ENCODE data around the gene LRRC31. TPM values are rescaled to one million over a fixed set of nuclear protein-coding genes. Genes with fewer than 3 reads are reported as not detected.

The LRRC31 gene
- total RNA-seq, 5 donors from 2014 or later (not counting 1 experiment from before 2014, with no cell fraction given): not detected

DNA sequence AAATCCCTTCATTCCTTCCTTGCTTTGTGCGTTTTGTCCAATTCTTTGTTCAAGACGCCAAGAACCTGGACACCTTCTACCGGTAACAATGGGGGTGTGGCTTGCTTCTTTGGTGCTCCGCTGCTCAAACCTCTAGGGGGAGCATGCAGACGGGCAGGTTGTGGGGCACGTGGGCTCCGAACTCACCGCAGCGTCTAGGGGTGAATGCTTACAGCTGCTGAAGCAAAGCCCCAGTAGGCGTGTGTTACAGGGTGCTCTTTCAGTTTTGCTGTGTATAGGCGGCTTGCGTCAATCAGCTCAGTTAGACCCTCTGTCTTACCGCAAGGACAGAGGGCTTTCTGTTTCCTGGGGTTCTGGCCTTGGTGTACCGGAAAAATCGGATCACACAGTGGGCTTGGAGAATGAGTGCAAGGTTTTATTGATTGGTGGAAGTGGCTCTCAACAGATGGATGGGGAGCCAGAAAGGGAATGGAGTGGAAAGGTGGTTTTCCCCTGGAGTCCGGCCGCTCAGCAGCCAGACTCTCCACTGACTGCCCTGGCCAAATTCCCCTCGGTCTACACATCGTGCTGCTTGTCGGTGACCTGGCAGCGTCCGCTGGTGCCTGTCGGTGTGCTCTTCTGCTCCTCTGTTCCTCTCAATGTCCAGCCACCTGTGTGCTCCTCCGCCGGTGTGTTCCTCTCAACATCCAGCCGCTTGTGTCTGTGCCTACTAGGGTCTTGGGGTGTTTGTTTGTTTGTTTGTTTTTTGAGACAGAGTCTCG is 55.8 kb downstream of the LRRC31 start:
- Histone ChIP-seq H3K36me3 (ENCODE audit: control insufficient read depth in 2 of 2, extremely low read depth in 1 of 2, insufficient read depth in 1 of 2, low read length in 1 of 2) (no peaks in the 10 kb centered on the region), H3K27ac (ENCODE audit: low read length) (no peak overlapping the region), H3K27me3 (replicated peaks in 1 of 2; ENCODE audit: control insufficient read depth in 2 of 2, extremely low read depth in 1 of 2, insufficient read depth in 2 of 2, low read length in 1 of 2) (peaks cover 0 to 14% of the 10 kb centered on the region in 2 experiments), H3K4me3 (ENCODE audit: control insufficient read depth in 1 of 2, extremely low read depth in 1 of 2, low read length in 1 of 2) (peak overlapping the region; percentile 62 to 84), H3K4me1 (ENCODE audit: control insufficient read depth in 1 of 2, extremely low read depth in 1 of 2, insufficient read depth in 2 of 2, low read length in 2 of 2) (peaks cover 3 to 26% of the 10 kb centered on the region in 2 experiments), H3K9me3 (peaks cover 4% of the 10 kb centered on the region)
- peaks cover 4 to 11% (median 10%) of the 10 kb centered on the region in 3 donors for H3K9me3 Mint-ChIP-seq
- ChIA-PET CTCF (interaction anchor here in 1 of 2 donors (0.6 to 0.7 kb wide), 4 partner anchors 45 to 367 kb away, joined by 3 to 7 read pairs (median 3); partner anchors contain the start of gene ACTRT3), POLR2A (interaction anchor here (0.6 to 0.8 kb wide), 2 partner anchors 56 to 150 kb away, joined by 3 to 4 read pairs; no protein-coding TSS in a partner anchor)
- H3K27ac Mint-ChIP-seq: peak overlapping the region; percentile 1 to 57
- H3K4me3 Mint-ChIP-seq: peak overlapping the region; percentile 74 to 94 (median 78)
- 39% methylated on average over 20 of the region's 27 CpGs for WGBS (ENCODE audit: insufficient coverage)
- ATAC-seq (replicated peaks in 1 of 4): peak; percentile 75 to 89 (median 80)
- DNase-seq: peak; percentile 41 to 86 (median 73)
- H3K36me3 Mint-ChIP-seq: peaks cover 7% of the 10 kb centered on the region
- H3K27me3 Mint-ChIP-seq: peaks cover 3 to 10% of the 10 kb centered on the region in 2 donors
- H3K4me1 Mint-ChIP-seq: peaks cover 27 to 29% (median 29%) of the 10 kb centered on the region in 3 donors

- POLR2A ChIA-PET: interaction anchor here in 1 of 2 donors (0.6 kb wide), 1 partner anchor 56 kb away, joined by 4 read pairs; no protein-coding TSS in a partner anchor
- H3K4me3 ChIP-seq (ENCODE audit: control insufficient read depth in 1 of 2, extremely low read depth in 1 of 2, low read length in 1 of 2): peak overlapping the region; percentile 62 to 84
- peaks cover 27 to 29% (median 29%) of the 10 kb centered on the region in 3 donors for H3K4me1 Mint-ChIP-seq
- peak overlapping the region; percentile 74 to 94 (median 78) for H3K4me3 Mint-ChIP-seq
- no peaks in the 10 kb centered on the region for H3K36me3 ChIP-seq (ENCODE audit: control insufficient read depth in 2 of 2, extremely low read depth in 1 of 2, insufficient read depth in 1 of 2, low read length in 1 of 2)
- H3K27me3 Mint-ChIP-seq: peaks cover 2 to 8% of the 10 kb centered on the region in 2 donors
- no peak overlapping the region for H3K27ac ChIP-seq (ENCODE audit: low read length)
- WGBS (ENCODE audit: insufficient coverage): 40% methylated on average over 3 of the region's 8 CpGs
- CTCF ChIA-PET: no interaction called here
- DNase-seq (peak in 1 of 35 experiments; percentile 14), ATAC-seq (replicated peaks in 1 of 4) (peak in 1 of 4 experiments; percentile 3)
- peaks cover 7% of the 10 kb centered on the region for H3K36me3 Mint-ChIP-seq
- peaks cover 3 to 26% of the 10 kb centered on the region in 2 experiments for H3K4me1 ChIP-seq (ENCODE audit: control insufficient read depth in 1 of 2, extremely low read depth in 1 of 2, insufficient read depth in 2 of 2, low read length in 2 of 2)
- H3K9me3 Mint-ChIP-seq: peaks cover 4 to 11% (median 10%) of the 10 kb centered on the region in 3 donors
- peak overlapping the region in 1 of 2 donors; percentile 1 for H3K27ac Mint-ChIP-seq
- peaks cover 4% of the 10 kb centered on the region for H3K9me3 ChIP-seq
- peaks cover 0 to 14% of the 10 kb centered on the region in 2 experiments for H3K27me3 ChIP-seq (replicated peaks in 1 of 2; ENCODE audit: control insufficient read depth in 2 of 2, extremely low read depth in 1 of 2, insufficient read depth in 2 of 2, low read length in 1 of 2)
Measured at GRCh38 chr3:169813278-169813677, 56.5 kb downstream of the LRRC31 start.

GRCh38 chr3:169812332-169813235 is 57.2 kb downstream of the LRRC31 start, which contains the start of the genes LRRC34 and LRRIQ4:
Gene LRRC34 (minus strand): TSS chr3:169812904. CDS start chr3:169812548, 356 bp downstream.
Gene LRRIQ4 (plus strand): TSS chr3:169812870. CDS start chr3:169821922, 9,052 bp downstream.
- no peaks in the 10 kb centered on the region for H3K36me3 ChIP-seq (ENCODE audit: control insufficient read depth in 2 of 2, extremely low read depth in 1 of 2, insufficient read depth in 1 of 2, low read length in 1 of 2)
- peak; percentile 62 to 77 (median 72) for ATAC-seq (replicated peaks in 1 of 4)
- POLR2A ChIA-PET: interaction anchor here in 1 of 2 donors (0.7 kb wide), 1 partner anchor 367 kb away, joined by 3 read pairs; no protein-coding TSS in a partner anchor
- Mint-ChIP-seq H3K4me3 (peak within 1 kb of the TSS; percentile 74 to 94 (median 78)), H3K27ac (peak within 1 kb of the TSS; percentile 9 to 57), H3K9me3 (peaks cover 4 to 11% (median 10%) of the 10 kb centered on the region in 3 donors), H3K36me3 (peaks cover 7% of the 10 kb centered on the region), H3K27me3 (peaks cover 0 to 5% of the 10 kb centered on the region in 2 donors), H3K4me1 (peaks cover 27 to 29% (median 29%) of the 10 kb centered on the region in 3 donors)
- peak in 34 of 35 experiments; percentile 12 to 74 (median 48) for DNase-seq
- peak within 1 kb of the TSS; percentile 62 to 84 for H3K4me3 ChIP-seq (ENCODE audit: control insufficient read depth in 1 of 2, extremely low read depth in 1 of 2, low read length in 1 of 2)
- H3K27ac ChIP-seq (ENCODE audit: low read length): no peak within 1 kb of the TSS
- peaks cover 4% of the 10 kb centered on the region for H3K9me3 ChIP-seq
- 3% methylated on average over 54 of the region's 56 CpGs for WGBS (ENCODE audit: insufficient coverage)
- peaks cover 0 to 10% of the 10 kb centered on the region in 2 experiments for H3K27me3 ChIP-seq (replicated peaks in 1 of 2; ENCODE audit: control insufficient read depth in 2 of 2, extremely low read depth in 1 of 2, insufficient read depth in 2 of 2, low read length in 1 of 2)
- peaks cover 3 to 26% of the 10 kb centered on the region in 2 experiments for H3K4me1 ChIP-seq (ENCODE audit: control insufficient read depth in 1 of 2, extremely low read depth in 1 of 2, insufficient read depth in 2 of 2, low read length in 2 of 2)
- CTCF ChIA-PET: interaction anchor here in 1 of 2 donors (0.5 kb wide), 1 partner anchor 14 kb away, joined by 3 read pairs; no protein-coding TSS in a partner anchor

DNA sequence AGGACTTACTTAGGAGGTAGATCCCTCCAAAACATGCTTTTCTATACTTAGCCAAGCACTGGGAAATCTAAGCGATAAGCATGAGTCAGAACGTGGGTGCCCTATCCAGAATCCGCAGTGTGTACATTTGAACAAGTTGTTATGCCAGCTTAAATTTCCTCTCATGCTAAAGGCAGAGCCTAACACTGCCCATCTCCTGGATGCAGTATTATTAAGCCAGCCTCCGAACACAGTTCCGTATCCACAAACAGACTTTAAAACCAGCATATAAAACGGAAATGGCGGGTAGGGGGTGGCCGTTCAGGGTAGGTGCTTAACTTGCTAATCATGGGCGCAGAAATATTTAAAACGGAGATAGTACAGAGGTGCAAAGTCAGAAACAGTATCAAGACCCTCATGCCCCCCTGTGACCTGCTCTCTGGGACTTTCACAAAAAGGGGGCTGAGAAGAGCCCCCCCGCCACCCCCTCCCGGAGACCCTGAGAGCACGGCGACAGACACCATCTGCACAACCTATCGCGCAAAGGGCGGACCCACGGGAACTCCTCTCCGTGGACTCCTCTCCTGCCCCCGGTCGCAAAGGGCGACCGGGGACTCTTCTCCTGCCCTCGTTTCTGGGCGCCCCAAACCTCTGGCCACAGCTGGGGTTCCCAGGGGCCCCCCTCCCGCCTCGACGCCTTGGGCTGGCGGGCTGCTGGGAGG is 58.0 kb downstream of the LRRC31 start:
- ATAC-seq (replicated peaks in 1 of 4) (peak; percentile 24 to 34 (median 26)), DNase-seq (peak in 11 of 35 experiments; percentile 4 to 35 (median 11))
- Mint-ChIP-seq H3K36me3 (peaks cover 7% of the 10 kb centered on the region), H3K4me3 (peak overlapping the region; percentile 74 to 94 (median 78)), H3K27ac (no peak overlapping the region), H3K4me1 (peaks cover 27 to 29% (median 29%) of the 10 kb centered on the region in 3 donors), H3K9me3 (peaks cover 4 to 11% (median 10%) of the 10 kb centered on the region in 3 donors), H3K27me3 (peaks cover 0 to 2% of the 10 kb centered on the region in 2 donors)
- H3K9me3 ChIP-seq: peaks cover 4% of the 10 kb centered on the region
- H3K27ac ChIP-seq (ENCODE audit: low read length): no peak overlapping the region
- 7% methylated on average over 22 of the region's 29 CpGs for WGBS (ENCODE audit: insufficient coverage)
- no peaks in the 10 kb centered on the region for H3K36me3 ChIP-seq (ENCODE audit: control insufficient read depth in 2 of 2, extremely low read depth in 1 of 2, insufficient read depth in 1 of 2, low read length in 1 of 2)
- peak overlapping the region; percentile 62 to 84 for H3K4me3 ChIP-seq (ENCODE audit: control insufficient read depth in 1 of 2, extremely low read depth in 1 of 2, low read length in 1 of 2)
- ChIA-PET CTCF (interaction anchor here (0.5 to 0.8 kb wide), 4 partner anchors 11 to 52 kb away, joined by 3 read pairs; no protein-coding TSS in a partner anchor), POLR2A (no interaction called here)
- peaks cover 3 to 26% of the 10 kb centered on the region in 2 experiments for H3K4me1 ChIP-seq (ENCODE audit: control insufficient read depth in 1 of 2, extremely low read depth in 1 of 2, insufficient read depth in 2 of 2, low read length in 2 of 2)
- peaks cover 0 to 10% of the 10 kb centered on the region in 2 experiments for H3K27me3 ChIP-seq (replicated peaks in 1 of 2; ENCODE audit: control insufficient read depth in 2 of 2, extremely low read depth in 1 of 2, insufficient read depth in 2 of 2, low read length in 1 of 2)

- Mint-ChIP-seq H3K27me3 (peaks cover 0 to 2% of the 10 kb centered on the region in 2 donors), H3K27ac (no peak overlapping the region), H3K36me3 (no peaks in the 10 kb centered on the region), H3K4me3 (no peak overlapping the region), H3K9me3 (no peaks in the 10 kb centered on the region), H3K4me1 (peaks cover 26 to 28% (median 26%) of the 10 kb centered on the region in 3 donors)
- no peak overlapping the region for H3K4me3 ChIP-seq (ENCODE audit: control insufficient read depth in 1 of 2, extremely low read depth in 1 of 2, low read length in 1 of 2)
- H3K27me3 ChIP-seq (replicated peaks in 1 of 2; ENCODE audit: control insufficient read depth in 2 of 2, extremely low read depth in 1 of 2, insufficient read depth in 2 of 2, low read length in 1 of 2): peaks cover 0 to 8% of the 10 kb centered on the region in 2 experiments
- no peak overlapping the region for H3K27ac ChIP-seq (ENCODE audit: low read length)
- no peaks in the 10 kb centered on the region for H3K36me3 ChIP-seq (ENCODE audit: control insufficient read depth in 2 of 2, extremely low read depth in 1 of 2, insufficient read depth in 1 of 2, low read length in 1 of 2)
- ATAC-seq (replicated peaks in 1 of 4): no peak
- DNase-seq: no peak
- CTCF ChIA-PET: interaction anchor here in 1 of 2 donors (0.6 to 0.8 kb wide), 4 partner anchors 35 to 244 kb away, joined by 3 to 5 read pairs (median 4); partner anchors contain the start of gene MECOM
- no peaks in the 10 kb centered on the region for H3K9me3 ChIP-seq
- H3K4me1 ChIP-seq (ENCODE audit: control insufficient read depth in 1 of 2, extremely low read depth in 1 of 2, insufficient read depth in 2 of 2, low read length in 2 of 2): peaks cover 3 to 26% of the 10 kb centered on the region in 2 experiments
- POLR2A ChIA-PET: interaction anchor here (0.6 kb wide), 4 partner anchors 16 to 1627 kb away, joined by 4 to 7 read pairs (median 5); no protein-coding TSS in a partner anchor
- WGBS (ENCODE audit: insufficient coverage): 60% methylated on average over 1 of the region's 2 CpGs
Measured at GRCh38 chr3:169809230-169809795, 60.4 kb downstream of the LRRC31 start.
